Fibroblast of lung (primary cell): ENCODE results near the gene DDC.

Experiments
- EZH2 ChIP-seq: IDR thresholded peaks from 2 replicates; pipeline ENCODE4 v1.5.1; 2012; ENCODE audit warnings: low read length, control low read depth, mild to moderate bottlenecking; ENCODE audit errors: missing control alignments
- TF ChIP-seq, protein P1 (sequence below), 2 donors: IDR thresholded peaks in 1 of 2; conservative IDR thresholded peaks in 1 of 2; 1 replicate in 1 of 2; 2 replicates in 1 of 2; pipeline ENCODE4 v1.5.1; 2011 to 2012; ENCODE audit warnings: low read length in 2 of 2, control low read depth in 1 of 2, inconsistent platforms in 1 of 2, low read depth in 1 of 2, mild to moderate bottlenecking in 1 of 2

DNA sequence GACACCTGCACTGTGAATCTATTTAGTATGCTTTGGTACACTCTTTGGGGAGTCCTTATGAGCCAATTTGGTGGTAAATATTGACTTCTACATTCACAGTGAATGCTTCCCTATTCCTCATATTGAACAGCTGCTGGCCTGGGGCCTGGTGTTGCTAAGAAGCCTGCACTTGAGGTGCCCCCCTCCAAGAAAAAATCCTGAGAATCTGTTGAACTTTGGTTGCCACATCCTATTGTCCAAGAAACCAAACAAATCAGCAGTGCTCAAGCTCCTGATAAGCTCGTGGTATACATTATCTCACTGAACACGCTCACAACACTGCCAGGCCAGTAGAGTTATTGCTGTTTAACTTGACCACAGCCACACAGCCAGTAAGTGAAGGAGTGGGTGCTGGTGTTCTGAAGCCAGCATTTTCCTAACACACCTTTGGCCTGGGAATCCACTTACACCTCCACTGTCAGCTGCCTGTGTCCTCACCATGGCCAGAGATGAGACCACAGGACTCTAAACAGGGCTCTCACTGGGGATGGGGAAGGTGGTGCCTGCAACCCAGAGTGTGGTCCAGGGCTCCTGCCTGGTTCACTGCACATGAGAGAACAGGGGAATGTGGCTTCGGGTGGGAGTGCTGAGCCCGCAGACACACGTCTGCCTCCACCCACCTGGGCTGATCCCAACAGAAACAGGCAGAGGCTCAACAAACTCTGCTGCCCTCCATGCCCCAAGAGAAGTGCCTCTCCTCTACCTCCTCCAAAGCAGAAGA, 6.7 kb downstream of the DDC start:
- TF ChIP-seq, protein P1, sequence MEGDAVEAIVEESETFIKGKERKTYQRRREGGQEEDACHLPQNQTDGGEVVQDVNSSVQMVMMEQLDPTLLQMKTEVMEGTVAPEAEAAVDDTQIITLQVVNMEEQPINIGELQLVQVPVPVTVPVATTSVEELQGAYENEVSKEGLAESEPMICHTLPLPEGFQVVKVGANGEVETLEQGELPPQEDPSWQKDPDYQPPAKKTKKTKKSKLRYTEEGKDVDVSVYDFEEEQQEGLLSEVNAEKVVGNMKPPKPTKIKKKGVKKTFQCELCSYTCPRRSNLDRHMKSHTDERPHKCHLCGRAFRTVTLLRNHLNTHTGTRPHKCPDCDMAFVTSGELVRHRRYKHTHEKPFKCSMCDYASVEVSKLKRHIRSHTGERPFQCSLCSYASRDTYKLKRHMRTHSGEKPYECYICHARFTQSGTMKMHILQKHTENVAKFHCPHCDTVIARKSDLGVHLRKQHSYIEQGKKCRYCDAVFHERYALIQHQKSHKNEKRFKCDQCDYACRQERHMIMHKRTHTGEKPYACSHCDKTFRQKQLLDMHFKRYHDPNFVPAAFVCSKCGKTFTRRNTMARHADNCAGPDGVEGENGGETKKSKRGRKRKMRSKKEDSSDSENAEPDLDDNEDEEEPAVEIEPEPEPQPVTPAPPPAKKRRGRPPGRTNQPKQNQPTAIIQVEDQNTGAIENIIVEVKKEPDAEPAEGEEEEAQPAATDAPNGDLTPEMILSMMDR (conservative IDR thresholded peaks at IDR 0.05 in 1 of 2, IDR thresholded peaks at IDR 0.05 in 1 of 2; ENCODE audit: low read depth in 1 of 2, low read length in 2 of 2) = no peak
- no peak for TF ChIP-seq EZH2
